Measurements from ENCODE around the gene UBE2D2.

- no peak for TF ChIP-seq CTBP1 (IDR thresholded peaks at IDR 0.05; ENCODE audit: borderline replicate concordance)
- no peak for TF ChIP-seq FOXA1 (IDR thresholded peaks at IDR 0.05)
- no peak for TF ChIP-seq SP1 (IDR thresholded peaks at IDR 0.05)
- TF ChIP-seq NFRKB (IDR thresholded peaks at IDR 0.05): no peak
- TF ChIP-seq ELF4 (IDR thresholded peaks at IDR 0.05): no peak
- TF ChIP-seq SUZ12 (IDR thresholded peaks at IDR 0.05): no peak
- TF ChIP-seq PKNOX1 (IDR thresholded peaks at IDR 0.05): no peak
- no peak for TF ChIP-seq FOXK2 (IDR thresholded peaks at IDR 0.05)
- TF ChIP-seq L3MBTL2 (conservative IDR thresholded peaks at IDR 0.05): no peak
- no peak for TF ChIP-seq BHLHE40 (IDR thresholded peaks at IDR 0.05; ENCODE audit: borderline replicate concordance)
- no peak for TF ChIP-seq ARNT (IDR thresholded peaks at IDR 0.05)
- no peak for TF ChIP-seq TARDBP (IDR thresholded peaks at IDR 0.05)
- no peak for TF ChIP-seq FOXM1 (IDR thresholded peaks at IDR 0.05; ENCODE audit: borderline replicate concordance)
- no peak for TF ChIP-seq ZNF384 (IDR thresholded peaks at IDR 0.05)
Measured at GRCh38 chr5:139588962-139589361, 27.8 kb downstream of the UBE2D2 start.

Data from HEK293T (cell line).